HG02623 (cell line): ENCODE results near the gene CARS2.
"Not testable (repeated sequence)": the region's sequence is repeated elsewhere in the genome, so short reads cannot be mapped to it uniquely, and the experiment has no call there.

Source experiments
- ATAC-seq: cut with Tn5 transposase; IDR thresholded peaks from one replicate; pipeline ENCODE4 v1.9.1; 2021; ENCODE audit warnings: moderate library complexity; ENCODE audit not compliant: unreplicated experiment

CARS2 gene

GRCh38 chr13:110706570-110707372 lies 855 bp upstream of the CARS2 start:
- ATAC-seq, result peak; percentile 0

DNA sequence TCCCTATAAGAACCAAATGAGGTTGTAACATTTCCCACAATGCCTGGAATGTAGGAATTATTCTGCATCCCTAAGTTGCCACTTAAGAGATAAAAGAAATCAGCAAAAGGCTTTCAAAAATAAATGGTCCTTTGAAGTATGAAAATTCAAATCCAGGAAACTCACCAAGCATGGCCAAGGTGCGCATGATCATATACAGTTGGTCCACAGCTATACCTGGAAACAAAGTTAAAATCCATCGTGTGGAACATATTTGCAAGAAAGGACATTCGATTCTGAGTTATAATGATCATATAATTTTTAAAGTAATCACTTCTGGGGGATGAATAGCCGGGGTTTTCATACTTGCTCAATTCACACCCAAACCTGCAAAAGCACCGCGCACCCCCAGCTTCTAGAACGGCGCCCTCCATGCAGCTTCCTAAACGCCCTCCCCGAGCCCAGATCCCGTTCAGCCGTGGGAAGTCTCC lies 525 bp downstream of the CARS2 start:
- ATAC-seq, result no peak

DNA sequence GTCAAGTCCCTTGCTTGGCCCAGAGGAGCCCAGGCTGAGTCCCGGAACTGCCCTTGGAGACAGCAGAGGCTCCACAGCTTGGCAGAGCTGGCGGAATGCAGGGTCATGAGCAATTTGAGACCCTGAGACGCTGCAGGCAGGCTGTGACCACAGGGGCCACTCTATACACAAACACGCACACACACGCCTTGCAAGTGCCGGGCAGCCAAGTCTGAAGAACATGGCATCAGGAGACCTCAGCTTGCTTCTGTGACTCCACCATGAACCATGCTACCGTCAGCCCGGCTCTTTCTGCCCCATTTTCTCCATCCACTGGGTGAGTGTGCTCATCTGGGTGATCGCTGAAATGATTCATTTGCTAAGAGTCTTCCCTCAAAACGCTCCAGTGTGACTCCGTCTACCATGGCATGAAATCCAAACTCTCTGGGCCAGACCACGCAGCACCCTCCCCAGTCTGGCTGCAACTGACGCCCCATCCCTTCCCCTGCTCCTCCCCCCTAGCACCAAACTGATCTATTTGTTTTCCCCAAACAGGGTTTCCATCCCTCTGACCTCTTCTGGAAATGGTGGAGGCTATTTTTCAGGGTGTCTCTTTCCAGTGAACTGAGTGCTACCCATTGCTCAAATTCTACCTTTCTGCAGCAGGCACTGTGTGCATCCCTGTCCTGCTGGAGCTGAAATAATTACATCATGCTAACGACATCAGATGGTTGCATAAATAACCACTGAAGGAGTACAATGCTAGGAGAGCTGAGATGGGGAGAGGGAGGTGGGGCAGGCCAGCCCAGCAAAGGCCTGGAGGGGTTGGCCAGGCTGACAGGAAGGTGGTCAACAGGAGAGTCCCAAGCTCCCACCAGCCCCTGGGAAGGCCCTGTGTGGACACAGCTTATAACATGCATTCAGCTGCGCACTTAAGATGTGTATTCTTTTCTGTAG lies 3.1 kb downstream of the CARS2 start:
- ATAC-seq, result no peak

- ATAC-seq, result no peak
Observed at GRCh38 chr13:110702089-110702488, 3.8 kb downstream of the CARS2 start.

DNA sequence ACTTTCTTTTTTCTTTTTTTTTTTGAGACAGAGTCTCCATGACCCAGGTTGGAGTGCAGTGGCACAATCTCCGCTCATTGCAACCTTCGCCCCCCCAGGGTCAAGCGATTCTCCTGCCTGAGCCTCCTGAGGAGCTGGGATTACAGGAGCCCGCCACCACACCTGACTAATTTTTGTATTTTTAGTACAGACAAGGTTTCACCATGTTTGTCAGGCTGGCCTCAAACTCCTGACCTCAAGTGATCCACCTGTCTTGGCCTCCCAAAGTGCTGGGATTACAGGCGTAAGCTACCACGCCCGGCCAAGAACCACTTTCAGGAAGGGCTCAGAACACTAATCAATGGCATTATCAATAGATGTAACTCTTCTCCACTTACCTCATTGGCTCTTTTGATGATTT lies 4.9 kb downstream of the CARS2 start:
- ATAC-seq, result not testable (repeated sequence)

- ATAC-seq, result no peak
Observed at GRCh38 chr13:110700641-110701040, 5.3 kb downstream of the CARS2 start.

GRCh38 chr13:110700186-110700585 lies 5.7 kb downstream of the CARS2 start:
- ATAC-seq, result no peak

DNA sequence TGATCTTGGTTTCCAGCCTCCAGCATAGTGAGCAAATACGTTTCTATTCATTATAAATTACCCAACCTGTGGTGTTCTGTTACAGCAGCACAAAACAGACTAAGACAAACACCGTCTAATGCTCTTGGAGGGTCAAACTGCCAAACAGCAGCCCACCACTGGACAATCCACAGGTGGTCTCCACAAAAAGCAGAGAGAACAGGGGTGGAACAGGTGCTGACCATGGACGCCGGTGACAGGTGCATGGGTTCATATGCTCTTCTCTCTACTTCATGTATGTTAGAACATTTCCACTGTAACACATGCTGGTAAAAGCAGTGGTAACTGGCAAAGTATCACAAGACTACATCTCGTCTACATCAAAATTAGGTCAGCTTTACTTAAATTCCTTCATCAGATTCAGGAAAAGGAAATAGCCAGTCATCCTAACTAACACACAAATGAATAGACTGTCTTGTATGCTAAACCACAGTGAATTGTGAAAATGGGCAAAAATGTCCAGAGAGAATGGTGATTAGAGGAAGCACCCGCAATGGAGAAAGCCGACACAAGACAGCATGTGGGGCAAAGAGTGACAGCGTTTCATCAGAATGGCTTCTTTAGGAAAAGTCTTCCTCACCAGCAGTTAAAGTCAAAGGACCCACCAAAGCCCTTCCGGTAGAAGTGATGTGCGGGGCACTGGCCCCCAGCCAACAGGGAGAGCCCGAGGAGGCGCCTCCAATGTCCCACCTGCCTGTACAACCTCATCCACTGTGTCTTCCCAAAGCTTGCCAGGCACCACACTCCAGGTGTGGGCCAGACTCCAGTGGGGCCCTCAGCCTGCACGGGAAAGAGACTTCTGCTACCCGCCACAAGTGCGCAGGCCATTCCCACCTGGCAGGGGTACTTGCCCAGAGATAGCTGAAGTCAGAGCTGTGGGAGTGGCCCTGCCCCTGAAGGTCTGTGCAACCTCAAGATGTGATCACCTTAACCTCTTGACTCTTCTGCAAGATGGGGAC lies 6.5 kb downstream of the CARS2 start:
- ATAC-seq, result no peak

DNA sequence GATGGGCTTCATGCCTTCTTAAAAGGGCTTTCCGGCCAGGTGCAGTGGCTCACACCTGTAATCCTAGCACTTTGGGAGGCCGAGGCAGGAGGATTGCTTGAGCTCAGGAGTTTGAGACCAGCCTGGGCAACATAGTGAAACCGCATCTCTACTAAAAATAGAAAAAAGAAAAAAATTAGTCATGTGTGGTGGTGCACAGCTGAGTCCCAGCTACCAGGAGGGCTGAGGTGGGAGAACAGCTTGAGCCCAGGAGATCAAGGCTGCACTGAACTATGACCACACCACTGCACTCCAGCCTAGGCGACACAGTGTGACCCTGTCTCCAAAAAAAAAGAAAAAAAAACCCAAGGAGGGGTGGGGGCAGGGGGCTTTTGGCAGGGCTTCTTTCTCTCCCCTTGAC lies 7.2 kb downstream of the CARS2 start:
- ATAC-seq, result peak; percentile 63

GRCh38 chr13:110697842-110698241 lies 8.1 kb downstream of the CARS2 start:
- ATAC-seq, result no peak

GRCh38 chr13:110696776-110697175 lies 9.1 kb downstream of the CARS2 start:
- no peak for ATAC-seq

DNA sequence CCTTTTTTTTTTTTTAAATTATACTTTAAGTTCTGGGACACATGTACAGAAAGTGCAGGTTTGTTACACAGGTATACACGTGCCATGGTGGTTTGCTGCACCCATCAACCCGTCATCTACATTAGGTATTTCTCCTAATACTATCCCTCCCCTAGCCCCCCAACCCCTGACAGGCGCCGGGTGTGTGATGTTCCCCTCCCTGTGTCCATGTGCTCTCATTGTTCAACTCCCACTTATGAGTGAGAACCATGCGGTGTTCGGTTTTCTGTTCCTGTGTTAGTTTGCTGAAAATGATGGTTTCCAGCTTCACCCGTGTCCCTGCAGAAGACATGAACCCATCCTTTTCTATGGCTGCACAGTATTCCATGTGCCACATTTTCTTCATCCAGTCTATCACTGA lies 10.1 kb downstream of the CARS2 start:
- not testable (repeated sequence) for ATAC-seq

- no peak for ATAC-seq
Observed at GRCh38 chr13:110690516-110690915, 15.4 kb downstream of the CARS2 start.

DNA sequence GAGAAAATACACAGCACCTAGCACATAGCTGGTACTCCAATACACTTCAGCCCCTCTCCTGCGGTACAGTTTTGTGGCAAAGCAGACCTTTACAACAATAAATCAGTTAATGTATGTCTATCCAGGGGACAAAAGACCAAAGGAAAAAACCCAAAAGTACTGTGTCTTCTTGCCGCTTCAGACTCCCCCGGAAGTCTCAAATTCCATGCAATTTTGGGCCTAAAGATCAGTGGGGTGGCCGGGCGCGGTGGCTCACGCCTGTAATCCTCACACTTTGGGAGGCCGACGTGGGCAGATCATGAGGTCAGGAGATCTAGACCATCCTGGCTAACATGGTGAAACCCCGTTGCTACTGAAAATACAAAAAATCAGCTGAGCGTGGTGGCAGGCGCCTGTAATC lies 16.2 kb downstream of the CARS2 start:
- ATAC-seq, result no peak

DNA sequence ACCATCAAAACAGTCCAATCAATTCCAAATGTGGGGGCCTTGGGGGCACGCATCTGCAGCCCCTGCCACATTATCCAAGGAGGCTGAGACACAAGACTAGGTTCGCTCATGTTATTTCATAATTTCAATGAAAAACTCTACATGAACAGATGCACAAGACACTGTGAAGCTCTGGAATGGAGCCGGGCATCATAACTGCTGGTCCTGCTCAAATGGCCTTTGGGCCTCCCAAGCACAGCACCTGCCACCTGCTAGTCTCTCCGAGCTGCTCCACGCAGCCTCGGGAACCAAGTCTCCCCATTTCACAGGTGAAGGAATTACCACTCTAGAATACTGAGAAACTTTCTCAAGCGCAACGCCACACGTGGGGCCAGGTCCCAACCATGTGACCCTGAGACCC lies 16.9 kb downstream of the CARS2 start:
- ATAC-seq, result no peak

DNA sequence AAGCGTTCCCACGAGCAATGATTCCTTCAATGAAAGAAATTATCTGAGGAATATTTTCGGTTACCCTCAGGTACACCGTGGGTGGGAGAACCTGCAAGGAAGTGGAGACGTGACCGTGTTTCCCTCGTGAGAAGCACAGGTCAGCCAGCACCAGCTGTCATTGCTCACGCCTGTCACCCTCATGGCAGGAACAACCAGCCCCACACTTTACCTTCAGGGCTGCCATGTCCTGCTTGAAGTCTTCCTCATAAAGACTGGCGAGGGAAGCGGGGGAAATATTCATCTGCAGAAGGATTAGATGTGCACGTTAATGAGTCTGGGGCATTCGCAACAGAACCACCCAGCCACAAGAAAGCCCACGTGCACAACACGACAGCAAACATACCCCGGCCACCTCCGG lies 18.2 kb downstream of the CARS2 start:
- no peak for ATAC-seq

- ATAC-seq, result no peak
Observed at GRCh38 chr13:110685305-110686020, 20.5 kb downstream of the CARS2 start.

DNA sequence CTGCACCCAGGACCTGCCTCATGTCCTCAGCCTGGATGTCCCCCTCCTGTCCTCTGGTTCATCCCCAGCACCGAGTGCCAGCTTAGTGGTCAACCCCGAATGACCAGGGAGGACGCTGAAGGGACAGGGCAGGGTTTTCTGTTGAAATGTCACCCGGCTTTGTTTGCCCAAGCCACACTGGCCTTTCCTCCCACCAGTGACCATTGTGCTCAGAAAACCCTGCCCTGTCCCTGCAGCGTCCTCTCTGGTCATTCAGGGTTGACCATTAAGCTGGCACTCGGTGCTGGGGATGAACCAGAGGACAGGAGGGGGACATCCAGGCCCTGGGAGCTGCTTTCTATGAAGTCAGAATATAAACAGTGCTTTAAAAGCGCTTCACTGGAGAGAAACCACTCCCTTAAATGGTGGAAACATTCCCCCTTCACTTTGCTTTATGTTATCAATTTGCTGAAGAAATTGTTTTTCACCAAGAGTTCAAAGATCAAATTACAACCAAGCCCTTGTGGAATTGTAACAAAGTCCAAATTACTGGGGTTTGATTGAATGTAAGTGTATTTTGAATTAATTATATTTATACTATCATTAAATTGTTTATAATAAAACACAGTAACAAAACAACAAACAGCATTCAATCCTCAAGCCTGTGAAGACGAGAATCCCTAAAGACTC lies 21.4 kb downstream of the CARS2 start:
- ATAC-seq, result no peak

- no peak for ATAC-seq
Observed at GRCh38 chr13:110683921-110684320, 22.0 kb downstream of the CARS2 start.
